ENCODE results near the gene SHBG. TPM values are rescaled to one million over a fixed set of nuclear protein-coding genes. Genes with fewer than 3 reads are reported as not detected.
A peak's percentile ranks its signal among the peaks of the same experiment; 100 is the strongest.

Gene SHBG
- total RNA-seq, 1 donor from 2014 or later = not detected

GRCh38 chr17:7626307-7626706, 3.6 kb upstream of the SHBG start:
- Histone ChIP-seq H3K4me3 (no peak overlapping the region), H3K27me3 (no peaks in the 10 kb centered on the region), H3K4me1 (peaks cover 0 to 4% of the 10 kb centered on the region in 2 donors), H3K36me3 (no peaks in the 10 kb centered on the region), H3K9me3 (no peaks in the 10 kb centered on the region), H3K27ac (no peak overlapping the region)
- intact Hi-C loops (cut with DNase I) = loop anchor here (2.0 kb wide), 1 partner anchor 62 kb away; the partner anchor contains the start of gene WRAP53
- DNase-seq (ENCODE audit: low spot score in 2 of 2) = no peak
- no peak for TF ChIP-seq CTCF (IDR thresholded peaks at IDR 0.05)

GRCh38 chr17:7626956-7627249, 3.0 kb upstream of the SHBG start:
- Histone ChIP-seq H3K4me1 (peaks cover 0 to 4% of the 10 kb centered on the region in 2 donors), H3K27ac (peak overlapping the region; percentile 82 to 83), H3K4me3 (peak overlapping the region; percentile 70 to 76), H3K27me3 (no peaks in the 10 kb centered on the region), H3K9me3 (no peaks in the 10 kb centered on the region), H3K36me3 (no peaks in the 10 kb centered on the region)
- intact Hi-C loops (cut with DNase I) = loop anchor here (1.0 to 2.0 kb wide), 2 partner anchors 12 to 62 kb away; partner anchors contain the start of gene WRAP53
- TF ChIP-seq CTCF (IDR thresholded peaks at IDR 0.05) = no peak
- no peak for DNase-seq (ENCODE audit: low spot score in 2 of 2)

- peak; percentile 80 to 96 for DNase-seq (ENCODE audit: low spot score in 2 of 2)
- H3K4me1 ChIP-seq = peaks cover 0 to 4% of the 10 kb centered on the region in 2 donors
- no peaks in the 10 kb centered on the region for H3K9me3 ChIP-seq
- no peaks in the 10 kb centered on the region for H3K36me3 ChIP-seq
- no peak for TF ChIP-seq CTCF (IDR thresholded peaks at IDR 0.05)
- peak within 1 kb of the TSS; percentile 70 to 76 for H3K4me3 ChIP-seq
- peak within 1 kb of the TSS; percentile 82 to 83 for H3K27ac ChIP-seq
- intact Hi-C loops (cut with DNase I) = loop anchor here (1.0 to 2.0 kb wide), 2 partner anchors 12 to 61 kb away; partner anchors contain the start of gene WRAP53
- H3K27me3 ChIP-seq = no peaks in the 10 kb centered on the region
Measured at GRCh38 chr17:7627250-7628121, 2.4 kb upstream of the SHBG start, which contains the start of gene SAT2. Gene SAT2 (minus strand): TSS chr17:7627821. CDS start chr17:7627635, 186 bp downstream.

- no peak overlapping the region for H3K27ac ChIP-seq
- intact Hi-C loops (cut with DNase I) = no loop called here
- TF ChIP-seq CTCF (IDR thresholded peaks at IDR 0.05) = no peak
- peaks cover 0 to 4% of the 10 kb centered on the region in 2 donors for H3K4me1 ChIP-seq
- H3K27me3 ChIP-seq = no peaks in the 10 kb centered on the region
- no peak for DNase-seq (ENCODE audit: low spot score in 2 of 2)
- no peaks in the 10 kb centered on the region for H3K9me3 ChIP-seq
- no peaks in the 10 kb centered on the region for H3K36me3 ChIP-seq
- H3K4me3 ChIP-seq = no peak overlapping the region
Measured at GRCh38 chr17:7631398-7632380, 1.8 kb downstream of the SHBG start.

- H3K9me3 ChIP-seq = no peaks in the 10 kb centered on the region
- H3K4me1 ChIP-seq = no peaks in the 10 kb centered on the region
- TF ChIP-seq CTCF (IDR thresholded peaks at IDR 0.05) = peak in 1 of 3 experiments; percentile 21
- H3K27me3 ChIP-seq = no peaks in the 10 kb centered on the region
- DNase-seq (ENCODE audit: low spot score in 2 of 2) = no peak
- intact Hi-C loops (cut with DNase I) = no loop called here
- no peak overlapping the region for H3K27ac ChIP-seq
- no peaks in the 10 kb centered on the region for H3K36me3 ChIP-seq
- H3K4me3 ChIP-seq = no peak overlapping the region
Measured at GRCh38 chr17:7632492-7632894, 2.6 kb downstream of the SHBG start.

All from ascending aorta (tissue), 2 donors.